ENCODE results near the gene WIPF1.

Gene WIPF1

DNA sequence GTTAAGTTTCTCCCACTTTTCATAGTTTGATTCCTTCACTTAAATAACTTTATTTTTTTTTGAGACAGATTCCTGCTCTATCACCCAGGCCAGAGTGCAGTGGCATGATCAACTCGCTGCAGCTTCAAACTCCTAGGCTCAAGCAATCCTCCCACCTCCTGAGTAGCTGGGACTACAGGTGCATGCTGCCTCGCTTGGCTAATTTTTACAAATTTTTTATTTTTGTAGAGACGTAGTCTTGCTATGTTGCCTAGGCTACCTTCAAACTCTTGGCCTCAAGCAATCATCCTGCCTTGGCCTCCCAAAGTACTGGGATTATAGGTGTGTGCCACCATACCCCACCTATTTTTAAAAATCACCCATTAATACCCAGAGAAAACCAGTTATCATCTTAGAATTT lies 14.2 kb upstream of the WIPF1 start:
- DNase-seq (ENCODE audit: insufficient read length, low spot score) (no peak), FAIRE-seq (no peak)
- TF ChIP-seq, protein P1, sequence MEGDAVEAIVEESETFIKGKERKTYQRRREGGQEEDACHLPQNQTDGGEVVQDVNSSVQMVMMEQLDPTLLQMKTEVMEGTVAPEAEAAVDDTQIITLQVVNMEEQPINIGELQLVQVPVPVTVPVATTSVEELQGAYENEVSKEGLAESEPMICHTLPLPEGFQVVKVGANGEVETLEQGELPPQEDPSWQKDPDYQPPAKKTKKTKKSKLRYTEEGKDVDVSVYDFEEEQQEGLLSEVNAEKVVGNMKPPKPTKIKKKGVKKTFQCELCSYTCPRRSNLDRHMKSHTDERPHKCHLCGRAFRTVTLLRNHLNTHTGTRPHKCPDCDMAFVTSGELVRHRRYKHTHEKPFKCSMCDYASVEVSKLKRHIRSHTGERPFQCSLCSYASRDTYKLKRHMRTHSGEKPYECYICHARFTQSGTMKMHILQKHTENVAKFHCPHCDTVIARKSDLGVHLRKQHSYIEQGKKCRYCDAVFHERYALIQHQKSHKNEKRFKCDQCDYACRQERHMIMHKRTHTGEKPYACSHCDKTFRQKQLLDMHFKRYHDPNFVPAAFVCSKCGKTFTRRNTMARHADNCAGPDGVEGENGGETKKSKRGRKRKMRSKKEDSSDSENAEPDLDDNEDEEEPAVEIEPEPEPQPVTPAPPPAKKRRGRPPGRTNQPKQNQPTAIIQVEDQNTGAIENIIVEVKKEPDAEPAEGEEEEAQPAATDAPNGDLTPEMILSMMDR (IDR thresholded peaks at IDR 0.05; ENCODE audit: insufficient read depth, missing control alignments): no peak

DNA sequence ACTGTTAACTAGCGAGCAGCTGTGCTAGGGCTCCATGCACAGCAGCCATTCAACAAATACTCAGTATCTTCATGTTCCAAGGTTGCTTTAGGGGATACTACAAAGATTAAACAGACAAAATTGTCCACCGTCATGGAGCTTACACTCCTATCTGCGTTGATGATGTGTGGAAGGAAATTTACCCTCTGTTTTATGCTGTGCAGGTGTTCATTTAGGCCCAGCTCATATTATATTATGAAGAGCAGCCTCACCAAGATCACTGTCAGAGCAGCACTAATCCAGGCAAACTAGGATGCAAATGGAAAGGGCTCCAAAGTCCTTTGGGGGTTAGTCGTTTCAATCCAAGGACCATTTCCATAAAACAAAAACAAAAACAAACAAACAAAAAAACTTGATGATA lies 13.4 kb upstream of the WIPF1 start:
- DNase-seq (ENCODE audit: insufficient read length, low spot score) (no peak), FAIRE-seq (no peak)
- TF ChIP-seq, protein P1 (IDR thresholded peaks at IDR 0.05; ENCODE audit: insufficient read depth, missing control alignments): no peak

DNA sequence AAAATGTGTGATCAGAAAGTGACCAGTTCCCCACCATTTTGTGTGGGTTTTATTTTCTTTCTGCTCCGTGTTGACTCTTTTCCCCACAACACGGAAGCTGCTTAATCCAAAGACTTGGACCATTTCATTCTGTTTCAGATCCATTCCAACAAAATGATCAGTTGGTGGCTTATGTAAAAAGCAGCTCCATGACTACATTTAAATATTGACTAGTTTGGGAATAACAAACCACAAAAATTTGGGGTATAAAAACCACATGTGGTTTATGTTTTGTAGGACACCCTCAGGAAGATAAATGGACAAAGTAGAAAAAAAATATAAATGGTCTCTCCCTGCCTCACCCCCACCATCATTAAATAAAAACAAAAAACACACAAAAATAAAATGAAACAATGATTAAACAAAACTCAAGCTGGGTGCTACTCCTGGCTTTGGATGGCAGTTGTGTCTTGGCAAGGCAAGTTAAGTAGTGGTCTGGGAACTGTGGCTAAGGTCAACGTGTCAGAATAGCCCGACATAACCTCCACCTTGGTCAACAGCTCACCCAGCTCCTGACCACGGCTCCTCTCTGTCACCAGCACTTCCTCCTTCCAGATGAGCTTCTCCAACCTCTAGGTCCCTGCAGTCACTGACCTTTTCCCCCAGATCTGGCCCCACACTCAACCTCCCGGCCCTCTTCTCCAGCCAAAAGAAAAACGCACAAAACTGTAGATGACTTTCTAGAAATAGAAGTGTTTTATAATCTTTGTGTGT lies 12.8 kb upstream of the WIPF1 start:
- TF ChIP-seq, protein P1 (IDR thresholded peaks at IDR 0.05; ENCODE audit: insufficient read depth, missing control alignments): no peak
- FAIRE-seq: no peak

GRCh38 chr2:174609261-174609660 lies 11.7 kb upstream of the WIPF1 start:
- DNase-seq (ENCODE audit: insufficient read length, low spot score) (no peak), FAIRE-seq (no peak)
- TF ChIP-seq, protein P1 (IDR thresholded peaks at IDR 0.05; ENCODE audit: insufficient read depth, missing control alignments): no peak

More for the DNA sequence above, 12.8 kb upstream of the WIPF1 start:
- DNase-seq (ENCODE audit: insufficient read length, low spot score): no peak

- FAIRE-seq (no peak), DNase-seq (ENCODE audit: insufficient read length, low spot score) (no peak)
- TF ChIP-seq, protein P1 (IDR thresholded peaks at IDR 0.05; ENCODE audit: insufficient read depth, missing control alignments): no peak
These were observed 11.2 kb upstream of the WIPF1 start for GRCh38 chr2:174608866-174609214.

GRCh38 chr2:174607989-174608865 lies 10.6 kb upstream of the WIPF1 start:
- DNase-seq (ENCODE audit: insufficient read length, low spot score) (no peak), FAIRE-seq (no peak)
- TF ChIP-seq, protein P1 (IDR thresholded peaks at IDR 0.05; ENCODE audit: insufficient read depth, missing control alignments): no peak

- FAIRE-seq: no peak
- TF ChIP-seq, protein P1 (IDR thresholded peaks at IDR 0.05; ENCODE audit: insufficient read depth, missing control alignments): no peak
These were observed 10.0 kb upstream of the WIPF1 start for GRCh38 chr2:174607584-174607983.

More at GRCh38 chr2:174607584-174607983, 10.0 kb upstream of the WIPF1 start:
- DNase-seq (ENCODE audit: insufficient read length, low spot score): no peak

Measured in D721Med (cell line).